ENCODE measurements around the gene SGSM1.
A peak's percentile ranks its signal among the peaks of the same experiment; 100 is the strongest.

SGSM1 gene

DNA sequence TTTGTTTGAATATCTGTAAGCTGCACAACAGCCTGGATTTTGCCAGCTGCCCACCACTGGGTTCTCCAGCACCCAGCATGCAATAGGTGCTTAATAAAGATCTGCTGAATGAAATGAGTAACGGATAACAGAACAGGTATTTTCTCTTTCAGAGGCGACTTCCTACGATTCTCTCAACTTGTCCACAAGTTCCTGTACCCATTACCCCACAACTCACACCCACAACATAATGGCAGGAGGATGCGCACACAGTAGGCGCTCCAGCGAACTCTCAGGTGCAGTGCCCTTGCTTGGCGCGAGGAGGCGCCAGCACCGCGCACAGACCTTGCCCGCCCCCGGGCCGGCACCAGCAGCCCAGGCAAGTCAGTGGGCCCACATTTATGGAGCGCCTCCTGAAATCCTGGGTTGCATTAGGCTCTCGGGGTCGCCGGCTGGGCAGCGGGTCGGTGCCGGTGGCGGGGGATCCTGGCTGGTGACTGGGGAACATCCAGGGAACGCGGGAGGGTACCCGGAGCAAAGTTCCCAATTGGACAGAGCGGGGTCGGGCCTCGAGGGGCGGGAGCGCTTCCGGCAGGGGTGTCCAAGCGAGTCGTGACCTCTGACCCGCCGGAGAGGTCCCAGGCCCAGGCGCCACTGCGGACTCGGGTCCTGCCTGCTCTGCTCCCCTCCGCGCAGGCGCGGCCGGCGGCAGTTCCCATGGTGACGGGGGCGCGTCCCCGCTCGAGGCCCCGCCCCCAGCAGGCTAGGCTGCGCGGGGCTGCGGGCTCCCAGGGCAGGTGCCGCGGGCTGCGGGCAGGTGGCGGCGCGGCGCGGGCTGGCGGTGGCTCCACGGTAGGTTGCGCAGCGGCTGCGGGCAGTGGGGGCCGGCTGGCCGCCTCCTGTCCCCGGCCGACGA lies 146.2 kb downstream of the SGSM1 start, which contains the start of gene KIAA1671:
Gene KIAA1671, plus strand, starts transcription at position 775 of the 895 bp plus-strand sequence. CDS start 75,284 bp downstream, outside the sequence.
- TF ChIP-seq, protein P1, sequence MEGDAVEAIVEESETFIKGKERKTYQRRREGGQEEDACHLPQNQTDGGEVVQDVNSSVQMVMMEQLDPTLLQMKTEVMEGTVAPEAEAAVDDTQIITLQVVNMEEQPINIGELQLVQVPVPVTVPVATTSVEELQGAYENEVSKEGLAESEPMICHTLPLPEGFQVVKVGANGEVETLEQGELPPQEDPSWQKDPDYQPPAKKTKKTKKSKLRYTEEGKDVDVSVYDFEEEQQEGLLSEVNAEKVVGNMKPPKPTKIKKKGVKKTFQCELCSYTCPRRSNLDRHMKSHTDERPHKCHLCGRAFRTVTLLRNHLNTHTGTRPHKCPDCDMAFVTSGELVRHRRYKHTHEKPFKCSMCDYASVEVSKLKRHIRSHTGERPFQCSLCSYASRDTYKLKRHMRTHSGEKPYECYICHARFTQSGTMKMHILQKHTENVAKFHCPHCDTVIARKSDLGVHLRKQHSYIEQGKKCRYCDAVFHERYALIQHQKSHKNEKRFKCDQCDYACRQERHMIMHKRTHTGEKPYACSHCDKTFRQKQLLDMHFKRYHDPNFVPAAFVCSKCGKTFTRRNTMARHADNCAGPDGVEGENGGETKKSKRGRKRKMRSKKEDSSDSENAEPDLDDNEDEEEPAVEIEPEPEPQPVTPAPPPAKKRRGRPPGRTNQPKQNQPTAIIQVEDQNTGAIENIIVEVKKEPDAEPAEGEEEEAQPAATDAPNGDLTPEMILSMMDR (IDR thresholded peaks at IDR 0.05; ENCODE audit: low read depth, low read length), result peak; percentile 95
- H3K4me3 ChIP-seq (ENCODE audit: low read depth, low read length), result peak within 1 kb of the TSS; percentile 92
- peak; percentile 93 for DNase-seq
- H3K36me3 ChIP-seq, result no peaks in the 10 kb centered on the region
- no peaks in the 10 kb centered on the region; the same call in 1 of the 2 replicates for H3K4me1 ChIP-seq
- no peaks in the 10 kb centered on the region for H3K9me3 ChIP-seq
- no peaks in the 10 kb centered on the region; the same call in 1 of the 2 replicates for H3K27me3 ChIP-seq

- TF ChIP-seq, protein P1 (IDR thresholded peaks at IDR 0.05; ENCODE audit: low read depth, low read length), result no peak
- Histone ChIP-seq H3K4me1 (no peaks in the 10 kb centered on the region; the same call in 1 of the 2 replicates), H3K9me3 (no peaks in the 10 kb centered on the region), H3K4me3 (ENCODE audit: low read depth, low read length) (peak overlapping the region; percentile 92), H3K27me3 (no peaks in the 10 kb centered on the region; the same call in 1 of the 2 replicates), H3K36me3 (no peaks in the 10 kb centered on the region)
- DNase-seq, result peak; percentile 58
Measured at GRCh38 chr22:24952837-24953383, 146.9 kb downstream of the SGSM1 start.

GRCh38 chr22:24953384-24954113 lies 147.5 kb downstream of the SGSM1 start:
- DNase-seq, result no peak
- Histone ChIP-seq H3K9me3 (no peaks in the 10 kb centered on the region), H3K27me3 (no peaks in the 10 kb centered on the region; the same call in 1 of the 2 replicates), H3K4me3 (ENCODE audit: low read depth, low read length) (peak overlapping the region; percentile 92), H3K4me1 (no peaks in the 10 kb centered on the region; the same call in 1 of the 2 replicates), H3K36me3 (no peaks in the 10 kb centered on the region)
- TF ChIP-seq, protein P1 (IDR thresholded peaks at IDR 0.05; ENCODE audit: low read depth, low read length), result no peak

DNA sequence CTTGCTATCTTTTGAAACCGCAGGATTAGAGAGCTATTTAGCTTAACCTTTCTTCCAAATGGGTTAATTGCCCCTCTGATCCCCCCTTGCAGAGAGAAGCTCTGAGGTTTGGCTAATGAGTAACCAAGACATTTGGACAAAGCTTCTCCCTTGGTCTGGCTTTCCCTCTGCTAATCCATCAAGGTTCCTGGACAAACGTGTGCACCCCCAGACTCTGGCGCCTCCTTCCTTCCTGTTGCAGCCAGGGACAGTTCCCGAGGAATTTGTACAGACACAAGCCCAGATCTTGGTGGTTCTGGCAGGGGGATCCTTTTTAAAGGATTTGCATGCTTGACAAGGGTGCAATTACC lies 148.1 kb downstream of the SGSM1 start:
- Histone ChIP-seq H3K9me3 (no peaks in the 10 kb centered on the region), H3K27me3 (no peaks in the 10 kb centered on the region; the same call in 1 of the 2 replicates), H3K4me3 (ENCODE audit: low read depth, low read length) (peak overlapping the region; percentile 92), H3K36me3 (no peaks in the 10 kb centered on the region), H3K4me1 (no peaks in the 10 kb centered on the region; the same call in 1 of the 2 replicates)
- TF ChIP-seq, protein P1 (IDR thresholded peaks at IDR 0.05; ENCODE audit: low read depth, low read length), result no peak
- no peak for DNase-seq

GRCh38 chr22:24954856-24955255 lies 148.8 kb downstream of the SGSM1 start:
- TF ChIP-seq, protein P1 (IDR thresholded peaks at IDR 0.05; ENCODE audit: low read depth, low read length), result no peak
- DNase-seq, result no peak
- Histone ChIP-seq H3K9me3 (no peaks in the 10 kb centered on the region), H3K4me3 (ENCODE audit: low read depth, low read length) (no peak overlapping the region), H3K27me3 (no peaks in the 10 kb centered on the region; the same call in 1 of the 2 replicates), H3K4me1 (no peaks in the 10 kb centered on the region; the same call in 1 of the 2 replicates), H3K36me3 (no peaks in the 10 kb centered on the region)
